ENCODE results near the gene EHMT1. TPM values are rescaled to one million over a fixed set of nuclear protein-coding genes. Genes with fewer than 3 reads are reported as not detected.

Gene EHMT1
- total and polyA plus RNA-seq, 9 of the 15 experiments (the other 6 are each of a cell fraction or from before 2014, with no cell fraction given), result 2.2 to 76.0 (median 36.4) TPM

DNA sequence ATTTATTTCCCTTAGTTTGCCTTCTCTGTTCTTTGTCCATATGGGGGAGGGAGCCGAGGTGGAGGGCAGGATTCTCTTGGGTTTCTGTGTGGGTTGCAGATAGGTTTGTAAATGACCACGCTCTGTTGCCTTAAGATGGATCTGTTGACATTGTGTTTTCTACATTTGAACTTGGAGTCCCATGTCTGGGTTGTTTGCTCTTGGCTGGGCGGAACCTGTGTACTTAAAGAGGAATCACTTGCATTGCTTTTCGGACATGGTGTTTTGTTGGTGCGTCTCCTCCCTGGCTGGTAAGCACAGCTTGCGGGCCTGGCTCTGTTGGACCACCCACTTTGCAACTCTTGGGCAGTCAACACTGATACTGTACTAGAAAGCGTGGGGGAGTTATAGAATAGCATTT, 45.9 kb downstream of the EHMT1 start:
- CTCF ChIA-PET (ENCODE audit: low intra/inter-chr PET ratio), result no interaction called here
- 82% methylated on average over 7 of the region's 7 CpGs for WGBS (ENCODE audit: insufficient coverage, low coverage, missing lambda C conversion rate)
- TF ChIP-seq ZNF140 (CRISPR knock-in tag; IDR thresholded peaks at IDR 0.05) (no peak), ILF3 (IDR thresholded peaks at IDR 0.05; ENCODE audit: borderline replicate concordance) (no peak)
- TF ChIP-seq, protein P1, sequence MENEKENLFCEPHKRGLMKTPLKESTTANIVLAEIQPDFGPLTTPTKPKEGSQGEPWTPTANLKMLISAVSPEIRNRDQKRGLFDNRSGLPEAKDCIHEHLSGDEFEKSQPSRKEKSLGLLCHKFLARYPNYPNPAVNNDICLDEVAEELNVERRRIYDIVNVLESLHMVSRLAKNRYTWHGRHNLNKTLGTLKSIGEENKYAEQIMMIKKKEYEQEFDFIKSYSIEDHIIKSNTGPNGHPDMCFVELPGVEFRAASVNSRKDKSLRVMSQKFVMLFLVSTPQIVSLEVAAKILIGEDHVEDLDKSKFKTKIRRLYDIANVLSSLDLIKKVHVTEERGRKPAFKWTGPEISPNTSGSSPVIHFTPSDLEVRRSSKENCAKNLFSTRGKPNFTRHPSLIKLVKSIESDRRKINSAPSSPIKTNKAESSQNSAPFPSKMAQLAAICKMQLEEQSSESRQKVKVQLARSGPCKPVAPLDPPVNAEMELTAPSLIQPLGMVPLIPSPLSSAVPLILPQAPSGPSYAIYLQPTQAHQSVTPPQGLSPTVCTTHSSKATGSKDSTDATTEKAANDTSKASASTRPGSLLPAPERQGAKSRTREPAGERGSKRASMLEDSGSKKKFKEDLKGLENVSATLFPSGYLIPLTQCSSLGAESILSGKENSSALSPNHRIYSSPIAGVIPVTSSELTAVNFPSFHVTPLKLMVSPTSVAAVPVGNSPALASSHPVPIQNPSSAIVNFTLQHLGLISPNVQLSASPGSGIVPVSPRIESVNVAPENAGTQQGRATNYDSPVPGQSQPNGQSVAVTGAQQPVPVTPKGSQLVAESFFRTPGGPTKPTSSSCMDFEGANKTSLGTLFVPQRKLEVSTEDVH (IDR thresholded peaks at IDR 0.05; ENCODE audit: low read depth, partially characterized antibody), result no peak
- TF ChIP-seq, protein P2, sequence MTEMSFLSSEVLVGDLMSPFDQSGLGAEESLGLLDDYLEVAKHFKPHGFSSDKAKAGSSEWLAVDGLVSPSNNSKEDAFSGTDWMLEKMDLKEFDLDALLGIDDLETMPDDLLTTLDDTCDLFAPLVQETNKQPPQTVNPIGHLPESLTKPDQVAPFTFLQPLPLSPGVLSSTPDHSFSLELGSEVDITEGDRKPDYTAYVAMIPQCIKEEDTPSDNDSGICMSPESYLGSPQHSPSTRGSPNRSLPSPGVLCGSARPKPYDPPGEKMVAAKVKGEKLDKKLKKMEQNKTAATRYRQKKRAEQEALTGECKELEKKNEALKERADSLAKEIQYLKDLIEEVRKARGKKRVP (CRISPR knock-in tag; IDR thresholded peaks at IDR 0.05), result no peak

More for the DNA sequence above, 45.9 kb downstream of the EHMT1 start:
- peaks cover 15% of the 10 kb centered on the region; the same call in 1 of the 3 replicates for H3K36me3 ChIP-seq (ENCODE audit: control insufficient read depth, insufficient read depth, low read length)
- peaks cover 2% of the 10 kb centered on the region for H3K9me1 ChIP-seq (ENCODE audit: control insufficient read depth, insufficient read depth, low read length)
- no peak overlapping the region for H3K4me2 ChIP-seq (ENCODE audit: insufficient read depth, low read length)
- in situ Hi-C loops (cut with MboI) (no loop called here), intact Hi-C loops (cut with micrococcal nuclease) (loop anchor here (5.0 kb wide), 1 partner anchor 42 kb away; no protein-coding TSS in a partner anchor)
- no peak for ATAC-seq
- no peak for FAIRE-seq
- H3K79me2 ChIP-seq (ENCODE audit: control insufficient read depth, insufficient read depth, low read length), result peaks cover 85% of the 10 kb centered on the region
- H3K27me3 ChIP-seq (ENCODE audit: control insufficient read depth in 2 of 2, insufficient read depth in 2 of 2, low read length in 2 of 2), result no peaks in the 10 kb centered on the region
- H3K27ac ChIP-seq (ENCODE audit: extremely low read depth, low read depth, low read length), result no peak overlapping the region
- no peak overlapping the region; a peak in 1 of 4 replicates for H3K9ac ChIP-seq (ENCODE audit: insufficient read depth in 1 of 2, low read depth in 2 of 2, low read length in 2 of 2)
- H2AFZ ChIP-seq (ENCODE audit: low read depth, low read length), result no peak overlapping the region
- peaks cover 0 to 22% of the 10 kb centered on the region in 2 experiments; a peak in 4 of 5 replicates for H3K4me1 ChIP-seq (replicated peaks in 1 of 2; ENCODE audit: control insufficient read depth in 2 of 2, insufficient read depth in 2 of 2, low read length in 2 of 2)
- no TSS peak for BruUV-seq (replicated peaks)
- no peak overlapping the region for H3K4me3 ChIP-seq
- POLR2A ChIA-PET, result interaction anchor here (0.6 to 1.6 kb wide), 4 partner anchors 9 to 41 kb away, joined by 3 to 6 read pairs (median 4); no protein-coding TSS in a partner anchor
- 0 out of 2 replicates have a peak, but pooled peaks cover 5% of the 10 kb centered on the region for H4K20me1 ChIP-seq (replicated peaks; ENCODE audit: control insufficient read depth, insufficient read depth, low read length)
- no peaks in the 10 kb centered on the region for H3K9me3 ChIP-seq (replicated peaks; ENCODE audit: control insufficient read depth, insufficient read depth, low read depth, low read length)
- no peak for DNase-seq (ENCODE audit: extremely low read depth in 1 of 4, low spot score in 3 of 4)
